ENCODE measurements around the gene OTP. TPM values are rescaled to one million over a fixed set of nuclear protein-coding genes. Genes with fewer than 3 reads are reported as not detected.

Gene OTP
- total RNA-seq, 1 experiment from 2014 or later: 0.11 TPM

DNA sequence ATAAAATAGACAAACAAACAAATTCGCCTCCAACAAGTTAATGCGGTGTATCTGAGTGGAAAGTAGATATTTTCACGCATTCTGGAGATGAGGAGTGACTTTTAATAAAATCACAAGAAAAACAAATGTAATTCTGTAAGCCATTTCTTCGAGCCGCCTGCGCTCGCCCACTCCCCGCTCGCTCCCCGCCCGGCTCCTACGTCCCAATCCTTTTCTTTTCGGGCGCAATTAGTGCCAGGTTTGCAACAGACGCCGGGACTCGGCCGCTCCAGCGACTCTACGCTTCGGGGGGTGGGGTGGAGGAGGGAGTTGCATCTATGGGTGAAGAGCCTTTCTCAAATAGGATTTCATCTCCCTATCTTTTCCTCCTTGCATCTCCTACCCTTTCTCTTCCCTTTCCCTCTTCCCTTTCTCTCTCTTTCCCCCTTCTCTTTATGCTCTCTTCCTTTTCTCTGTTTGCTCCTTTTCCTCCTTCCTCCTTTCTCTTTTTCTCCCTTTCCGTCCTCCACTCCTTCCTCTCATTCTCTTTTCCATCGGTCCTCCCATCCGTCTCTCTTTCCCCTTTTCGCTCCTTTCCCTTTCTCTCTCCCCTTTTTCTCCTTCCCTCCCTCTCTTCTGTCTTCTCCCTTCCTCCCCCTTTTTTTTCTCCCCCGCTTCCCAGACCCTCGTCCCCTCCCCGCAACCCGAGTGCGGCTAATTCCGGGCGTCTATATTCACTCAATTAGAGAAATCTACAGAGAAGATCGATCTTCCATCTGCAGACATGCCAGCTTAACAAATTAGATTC lies 6.1 kb upstream of the OTP start:
- no peaks in the 10 kb centered on the region for H3K9me3 ChIP-seq
- peak overlapping the region; percentile 64 for H3K4me3 Mint-ChIP-seq (ENCODE audit: unreplicated experiment)
- no peak overlapping the region for H3K27ac Mint-ChIP-seq (ENCODE audit: unreplicated experiment)
- TF ChIP-seq, protein P1, sequence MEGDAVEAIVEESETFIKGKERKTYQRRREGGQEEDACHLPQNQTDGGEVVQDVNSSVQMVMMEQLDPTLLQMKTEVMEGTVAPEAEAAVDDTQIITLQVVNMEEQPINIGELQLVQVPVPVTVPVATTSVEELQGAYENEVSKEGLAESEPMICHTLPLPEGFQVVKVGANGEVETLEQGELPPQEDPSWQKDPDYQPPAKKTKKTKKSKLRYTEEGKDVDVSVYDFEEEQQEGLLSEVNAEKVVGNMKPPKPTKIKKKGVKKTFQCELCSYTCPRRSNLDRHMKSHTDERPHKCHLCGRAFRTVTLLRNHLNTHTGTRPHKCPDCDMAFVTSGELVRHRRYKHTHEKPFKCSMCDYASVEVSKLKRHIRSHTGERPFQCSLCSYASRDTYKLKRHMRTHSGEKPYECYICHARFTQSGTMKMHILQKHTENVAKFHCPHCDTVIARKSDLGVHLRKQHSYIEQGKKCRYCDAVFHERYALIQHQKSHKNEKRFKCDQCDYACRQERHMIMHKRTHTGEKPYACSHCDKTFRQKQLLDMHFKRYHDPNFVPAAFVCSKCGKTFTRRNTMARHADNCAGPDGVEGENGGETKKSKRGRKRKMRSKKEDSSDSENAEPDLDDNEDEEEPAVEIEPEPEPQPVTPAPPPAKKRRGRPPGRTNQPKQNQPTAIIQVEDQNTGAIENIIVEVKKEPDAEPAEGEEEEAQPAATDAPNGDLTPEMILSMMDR (IDR thresholded peaks at IDR 0.05; ENCODE audit: insufficient read depth in 1 of 2, low read depth in 1 of 2, low read length in 1 of 2, severe bottlenecking in 1 of 2, unreplicated experiment in 1 of 2): no peak
- H3K4me3 ChIP-seq (ENCODE audit: low read depth, low read length): peak overlapping the region; percentile 17
- H3K36me3 Mint-ChIP-seq (ENCODE audit: insufficient read depth, unreplicated experiment): no peaks in the 10 kb centered on the region
- ChIA-PET POLR2A (no interaction called here), CTCF (interaction anchor here (0.6 kb wide), 2 partner anchors 21 to 363 kb away, joined by 3 to 5 read pairs; no protein-coding TSS in a partner anchor)
- BruUV-seq (replicated peaks): no TSS peak
- no peaks in the 10 kb centered on the region for H3K36me3 ChIP-seq (ENCODE audit: control insufficient read depth, insufficient read depth, low read length)
- intact Hi-C loops (cut with micrococcal nuclease; ENCODE audit: unreplicated experiment): loop anchor here (5.0 kb wide), 2 partner anchors 82 to 363 kb away; no protein-coding TSS in a partner anchor
- H3K9me3 Mint-ChIP-seq (ENCODE audit: unreplicated experiment): no peaks in the 10 kb centered on the region
- H3K27me3 ChIP-seq (replicated peaks; ENCODE audit: control insufficient read depth, insufficient read depth, low read length): no peaks in the 10 kb centered on the region; the same call in 1 of the 2 replicates
- peaks cover 10% of the 10 kb centered on the region; the same call in 1 of the 2 replicates for H3K4me1 ChIP-seq
- H3K4me1 Mint-ChIP-seq (ENCODE audit: low read depth, unreplicated experiment): peaks cover 20% of the 10 kb centered on the region
- H3K27me3 Mint-ChIP-seq (ENCODE audit: insufficient read depth, unreplicated experiment): peaks cover 42% of the 10 kb centered on the region
- DNase-seq: no peak

DNA sequence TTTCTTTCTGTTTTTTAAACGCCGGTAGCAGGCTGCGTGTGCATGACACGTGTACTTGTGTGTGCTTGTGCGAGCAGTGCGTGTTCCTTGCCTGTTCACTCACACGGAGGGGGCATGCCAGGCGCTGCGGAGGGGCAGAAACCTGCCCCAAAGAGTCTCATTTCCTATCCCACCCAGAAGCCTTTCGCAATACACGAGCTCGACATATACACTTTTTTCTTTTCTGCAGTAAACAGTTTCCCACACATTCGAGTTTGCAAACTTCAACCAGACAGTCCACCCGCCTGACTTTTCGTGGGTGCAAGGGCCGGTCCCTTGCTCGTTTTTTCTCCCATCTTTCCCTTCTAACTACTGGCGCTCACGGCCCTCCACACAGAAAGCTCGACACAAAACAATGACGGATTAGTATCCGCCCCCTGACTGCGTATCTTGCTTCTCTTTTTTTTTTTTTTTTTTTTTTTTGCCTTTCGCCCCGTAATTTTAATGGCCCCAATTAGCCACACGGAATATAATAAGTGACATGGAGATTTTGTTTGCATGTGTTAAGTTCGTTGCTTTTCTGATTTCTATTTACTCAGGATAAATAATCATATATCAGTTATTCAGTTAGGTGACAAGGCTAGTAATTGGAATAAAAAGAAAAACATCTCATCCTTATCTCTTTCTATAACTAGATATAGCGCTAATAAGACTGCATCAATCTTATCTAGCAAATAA lies 5.3 kb upstream of the OTP start:
- CTCF ChIA-PET: interaction anchor here (0.7 kb wide), 1 partner anchor 53 kb away, joined by 11 read pairs; no protein-coding TSS in a partner anchor
- TF ChIP-seq, protein P1 (IDR thresholded peaks at IDR 0.05; ENCODE audit: insufficient read depth in 1 of 2, low read depth in 1 of 2, low read length in 1 of 2, severe bottlenecking in 1 of 2, unreplicated experiment in 1 of 2): no peak

More for the DNA sequence above, 5.3 kb upstream of the OTP start:
- Histone ChIP-seq H3K27me3 (replicated peaks; ENCODE audit: control insufficient read depth, insufficient read depth, low read length) (no peaks in the 10 kb centered on the region; the same call in 1 of the 2 replicates), H3K36me3 (ENCODE audit: control insufficient read depth, insufficient read depth, low read length) (no peaks in the 10 kb centered on the region), H3K4me1 (peaks cover 10% of the 10 kb centered on the region; the same call in 1 of the 2 replicates), H3K9me3 (no peaks in the 10 kb centered on the region), H3K4me3 (ENCODE audit: low read depth, low read length) (no peak overlapping the region)
- DNase-seq: no peak
- POLR2A ChIA-PET: interaction anchor here (0.7 kb wide), 1 partner anchor 273 kb away, joined by 6 read pairs; no protein-coding TSS in a partner anchor
- intact Hi-C loops (cut with micrococcal nuclease; ENCODE audit: unreplicated experiment): loop anchor here (5.0 kb wide), 1 partner anchor 363 kb away; no protein-coding TSS in a partner anchor
- no peak overlapping the region for H3K27ac Mint-ChIP-seq (ENCODE audit: unreplicated experiment)
- H3K9me3 Mint-ChIP-seq (ENCODE audit: unreplicated experiment): no peaks in the 10 kb centered on the region
- BruUV-seq (replicated peaks): no TSS peak
- H3K4me3 Mint-ChIP-seq (ENCODE audit: unreplicated experiment): no peak overlapping the region
- H3K27me3 Mint-ChIP-seq (ENCODE audit: insufficient read depth, unreplicated experiment): peaks cover 42% of the 10 kb centered on the region
- no peaks in the 10 kb centered on the region for H3K36me3 Mint-ChIP-seq (ENCODE audit: insufficient read depth, unreplicated experiment)
- H3K4me1 Mint-ChIP-seq (ENCODE audit: low read depth, unreplicated experiment): peaks cover 20% of the 10 kb centered on the region
